ENCODE measurements around the gene C9orf85.

The C9orf85 gene

GRCh38 chr9:71901695-71902597 lies 9.5 kb upstream of the C9orf85 start:
- no peak for DNase-seq (ENCODE audit: low read depth, low spot score)
- no peak overlapping the region for H3K27ac ChIP-seq

DNA sequence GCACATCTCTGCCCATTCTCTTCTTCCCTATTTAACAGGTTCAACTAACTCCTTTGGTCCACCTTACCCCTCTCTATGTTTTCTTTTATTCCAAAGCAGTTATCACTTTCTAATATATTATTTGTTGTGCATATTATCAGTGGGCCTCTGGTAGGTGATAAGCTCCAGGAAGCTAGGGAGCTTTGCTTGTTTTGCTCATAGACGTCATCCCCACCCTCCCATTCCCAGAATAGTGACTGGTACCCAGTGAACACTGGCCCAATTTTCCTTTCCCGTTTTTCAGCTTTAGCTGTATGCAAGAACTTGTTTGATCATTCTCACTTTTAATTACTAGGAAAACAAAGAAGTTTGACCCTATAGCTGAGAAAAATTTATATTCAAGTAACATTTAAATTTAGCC lies 7.4 kb upstream of the C9orf85 start:
- H3K27ac ChIP-seq, result no peak overlapping the region
- no peak for DNase-seq (ENCODE audit: low read depth, low spot score)

- no peak for DNase-seq (ENCODE audit: low read depth, low spot score)
- H3K27ac ChIP-seq, result no peak overlapping the region
Observed at GRCh38 chr9:71908825-71909224, 2.6 kb upstream of the C9orf85 start.

DNA sequence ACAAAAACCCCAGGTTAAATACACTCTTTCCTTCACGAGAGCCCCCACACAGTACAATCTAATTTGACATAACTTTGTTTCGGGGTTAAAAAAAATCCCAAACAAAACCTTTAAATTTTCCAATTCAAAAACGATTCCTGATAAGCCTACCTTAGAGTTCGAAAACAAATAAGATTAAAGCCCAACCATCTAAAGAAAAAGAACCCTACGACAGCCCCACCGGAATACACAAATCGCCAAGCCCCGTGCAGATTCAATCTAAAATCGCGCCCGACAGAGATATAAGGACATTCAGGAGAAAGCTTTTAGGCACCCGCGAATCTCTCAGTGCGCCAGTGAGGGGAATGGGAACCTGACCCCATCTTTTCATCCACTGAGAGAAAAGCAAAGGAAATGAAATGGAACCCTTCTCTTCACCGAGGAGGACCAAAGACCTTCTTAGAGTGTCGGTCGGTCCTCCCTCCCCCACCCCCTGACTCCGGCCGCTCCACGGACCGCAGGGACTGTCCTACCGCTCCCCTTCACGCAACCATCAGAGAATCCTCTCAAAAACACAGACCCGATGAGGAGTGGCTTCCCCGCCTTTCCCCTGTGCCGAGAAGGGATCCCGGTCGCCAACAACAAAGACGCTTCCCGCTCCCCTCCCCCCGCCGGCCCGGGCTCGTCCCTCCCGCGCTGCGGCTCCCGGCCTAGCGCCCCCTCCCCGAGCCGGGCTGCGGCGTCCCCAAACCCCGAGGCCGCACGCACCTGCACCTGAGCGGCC lies 1.4 kb upstream of the C9orf85 start:
- DNase-seq (ENCODE audit: low read depth, low spot score), result no peak

DNA sequence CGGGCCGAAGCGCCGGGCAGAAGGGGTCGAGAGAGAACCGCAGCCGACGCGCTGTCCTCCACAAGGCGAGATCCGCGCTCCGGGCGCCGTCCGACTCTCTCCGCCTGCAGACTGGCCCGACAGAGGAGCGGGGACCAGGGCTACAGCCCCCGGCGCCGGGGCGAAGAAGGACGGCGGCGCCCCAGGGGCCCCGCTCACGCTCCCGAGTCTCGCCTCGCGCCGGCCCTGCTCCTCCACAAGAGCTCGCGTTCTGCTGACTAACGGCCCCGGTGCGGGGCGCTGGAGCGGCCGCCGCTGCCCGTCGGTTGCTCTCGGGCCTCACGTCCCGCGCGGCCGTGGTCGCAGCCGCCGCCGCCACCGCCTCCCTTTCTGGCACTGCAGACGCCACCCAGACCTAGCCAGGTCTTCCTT lies 784 bp upstream of the C9orf85 start:
- peak overlapping the region; percentile 89 for H3K27ac ChIP-seq
- DNase-seq (ENCODE audit: low read depth, low spot score), result no peak

More for the DNA sequence above, 1.4 kb upstream of the C9orf85 start:
- H3K27ac ChIP-seq, result peak overlapping the region; percentile 89

GRCh38 chr9:71911908-71912335 lies 483 bp downstream of the C9orf85 start:
- H3K27ac ChIP-seq, result peak overlapping the region; percentile 89
- DNase-seq (ENCODE audit: low read depth, low spot score), result no peak

DNA sequence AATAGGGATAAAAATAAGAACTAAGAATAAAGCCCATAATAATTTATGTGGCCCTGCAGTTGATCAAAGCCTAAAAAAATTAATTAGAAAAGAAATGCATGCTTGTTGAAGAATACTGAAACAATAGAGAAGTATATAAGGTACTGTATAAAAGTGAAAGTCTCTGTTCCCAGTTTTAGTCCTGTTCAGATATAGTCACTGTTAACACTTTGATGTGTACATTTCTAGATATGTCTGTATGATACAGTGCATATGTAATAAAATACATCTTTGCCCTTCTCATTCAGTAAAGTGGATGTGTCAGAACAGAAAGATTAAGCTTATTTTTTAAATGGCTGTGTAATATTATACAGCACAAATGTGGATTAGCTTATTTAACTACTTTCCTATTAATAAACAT lies 4.1 kb downstream of the C9orf85 start:
- H3K27ac ChIP-seq, result no peak overlapping the region
- DNase-seq (ENCODE audit: low read depth, low spot score), result no peak

DNA sequence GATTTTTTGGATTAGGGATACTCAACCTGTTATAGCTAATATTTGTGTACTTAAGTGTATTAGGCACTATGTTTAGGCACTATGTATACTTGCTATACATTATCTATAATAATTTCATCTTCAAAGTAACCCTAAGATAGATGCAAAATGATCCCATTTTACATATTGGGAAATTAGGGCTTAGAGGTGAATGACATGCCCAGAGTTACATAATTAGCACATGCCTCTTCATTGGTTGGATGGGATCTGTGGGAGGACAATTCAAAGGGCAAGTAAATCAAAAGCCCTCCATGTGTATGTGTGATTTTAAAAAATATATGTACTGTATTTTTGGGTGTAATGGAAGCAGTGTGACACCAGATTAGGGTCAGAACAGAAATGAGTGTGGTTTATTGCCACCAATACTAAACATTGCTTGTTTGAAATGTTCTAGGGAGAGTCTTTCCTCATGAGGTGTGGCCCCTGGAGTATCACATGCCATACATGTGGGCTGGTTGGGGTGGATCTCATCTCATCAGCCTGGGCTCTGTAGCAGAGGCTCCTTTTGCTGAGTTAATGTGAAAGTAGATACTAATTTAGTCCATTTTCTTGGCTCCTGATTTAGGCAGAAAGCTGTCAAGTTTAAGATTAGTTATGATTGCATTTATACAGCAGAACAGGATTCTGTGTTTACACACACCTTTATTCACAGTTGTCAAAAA lies 5.5 kb downstream of the C9orf85 start:
- H3K27ac ChIP-seq, result peak overlapping the region; percentile 23
- no peak for DNase-seq (ENCODE audit: low read depth, low spot score)

GRCh38 chr9:71918419-71918818 lies 7.0 kb downstream of the C9orf85 start:
- H3K27ac ChIP-seq, result no peak overlapping the region
- no peak for DNase-seq (ENCODE audit: low read depth, low spot score)

- peak overlapping the region; percentile 62 for H3K27ac ChIP-seq
- DNase-seq (ENCODE audit: low read depth, low spot score), result no peak
Observed at GRCh38 chr9:71920456-71921189, 9.2 kb downstream of the C9orf85 start.

- DNase-seq (ENCODE audit: low read depth, low spot score), result no peak
Observed at GRCh38 chr9:71921190-71921814, 9.9 kb downstream of the C9orf85 start.

GRCh38 chr9:71924576-71924975 lies 13.1 kb downstream of the C9orf85 start:
- no peak for DNase-seq (ENCODE audit: low read depth, low spot score)
- no peak overlapping the region for H3K27ac ChIP-seq

More at GRCh38 chr9:71921190-71921814, 9.9 kb downstream of the C9orf85 start:
- peak overlapping the region; percentile 62 for H3K27ac ChIP-seq

DNA sequence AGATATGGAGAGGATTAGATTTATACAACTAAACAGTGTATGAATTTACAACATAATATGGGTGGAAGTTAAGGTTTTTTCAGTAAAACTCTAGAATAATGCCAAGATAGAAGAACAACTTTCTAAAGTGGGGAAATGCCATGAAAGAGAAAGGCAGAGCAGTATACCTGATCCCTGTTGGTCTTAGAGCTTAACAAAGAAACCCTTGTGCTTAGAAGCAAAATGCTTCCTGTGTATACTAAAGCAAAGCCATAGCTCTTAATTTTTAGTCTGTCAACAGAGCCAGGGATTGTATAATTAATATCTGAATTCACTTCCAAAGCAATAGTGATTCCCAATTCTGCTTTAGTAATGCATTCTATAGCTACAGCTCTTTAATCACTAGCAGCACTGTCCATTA lies 14.4 kb downstream of the C9orf85 start:
- no peak overlapping the region for H3K27ac ChIP-seq
- no peak for DNase-seq (ENCODE audit: low read depth, low spot score)

DNA sequence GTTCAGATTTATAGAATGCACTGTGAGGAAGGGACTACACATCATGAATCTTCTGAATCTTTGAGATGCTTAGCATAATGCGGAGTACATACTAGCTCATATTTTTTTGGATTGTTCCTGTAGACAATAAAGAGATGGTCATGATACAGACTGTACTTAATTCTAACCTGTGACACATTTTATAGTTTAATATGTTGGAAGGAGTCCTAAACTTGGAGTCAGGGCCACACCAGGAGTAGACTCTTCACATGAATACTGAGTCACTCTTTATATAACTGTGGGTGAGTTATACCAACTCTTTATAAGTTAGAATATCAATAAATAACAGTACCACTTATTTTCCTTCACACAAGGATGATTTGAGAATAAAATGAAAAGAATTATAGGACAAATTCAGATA lies 16.9 kb downstream of the C9orf85 start:
- DNase-seq (ENCODE audit: low read depth, low spot score), result no peak
- peak overlapping the region; percentile 85 for H3K27ac ChIP-seq

DNA sequence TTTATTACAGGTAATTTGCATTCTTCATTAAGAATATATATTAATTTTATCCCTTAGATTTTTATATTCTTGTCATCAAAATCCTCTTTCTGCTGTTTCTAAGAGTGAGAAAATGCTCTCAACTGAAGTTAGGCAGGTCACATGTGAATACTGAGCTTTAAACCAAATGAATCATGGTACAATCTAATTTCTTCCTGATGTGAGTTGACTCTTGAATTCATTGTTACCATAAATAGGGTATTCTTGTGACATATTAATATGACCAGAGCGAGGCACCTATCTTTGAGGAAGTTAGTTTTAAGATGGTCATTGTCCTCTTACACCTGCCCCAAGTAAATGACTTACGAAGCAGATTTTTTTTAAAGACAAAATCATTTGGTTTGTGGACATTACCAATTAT lies 17.4 kb downstream of the C9orf85 start:
- H3K27ac ChIP-seq, result peak overlapping the region; percentile 85
- no peak for DNase-seq (ENCODE audit: low read depth, low spot score)

- peak overlapping the region; percentile 85 for H3K27ac ChIP-seq
- DNase-seq (ENCODE audit: low read depth, low spot score), result peak; percentile 94
Observed at GRCh38 chr9:71929223-71929622, 17.8 kb downstream of the C9orf85 start.

GRCh38 chr9:71929791-71930440 lies 18.5 kb downstream of the C9orf85 start:
- peak overlapping the region; percentile 85 for H3K27ac ChIP-seq

GRCh38 chr9:71931166-71931565 lies 19.7 kb downstream of the C9orf85 start:
- DNase-seq (ENCODE audit: low read depth, low spot score), result no peak
- no peak overlapping the region for H3K27ac ChIP-seq

More at GRCh38 chr9:71929791-71930440, 18.5 kb downstream of the C9orf85 start:
- DNase-seq (ENCODE audit: low read depth, low spot score), result no peak

GRCh38 chr9:71936066-71936465 lies 24.6 kb downstream of the C9orf85 start:
- no peak for DNase-seq (ENCODE audit: low read depth, low spot score)
- peak overlapping the region; percentile 71 for H3K27ac ChIP-seq
